ENCODE data around the gene SNAPC2.

The SNAPC2 gene

DNA sequence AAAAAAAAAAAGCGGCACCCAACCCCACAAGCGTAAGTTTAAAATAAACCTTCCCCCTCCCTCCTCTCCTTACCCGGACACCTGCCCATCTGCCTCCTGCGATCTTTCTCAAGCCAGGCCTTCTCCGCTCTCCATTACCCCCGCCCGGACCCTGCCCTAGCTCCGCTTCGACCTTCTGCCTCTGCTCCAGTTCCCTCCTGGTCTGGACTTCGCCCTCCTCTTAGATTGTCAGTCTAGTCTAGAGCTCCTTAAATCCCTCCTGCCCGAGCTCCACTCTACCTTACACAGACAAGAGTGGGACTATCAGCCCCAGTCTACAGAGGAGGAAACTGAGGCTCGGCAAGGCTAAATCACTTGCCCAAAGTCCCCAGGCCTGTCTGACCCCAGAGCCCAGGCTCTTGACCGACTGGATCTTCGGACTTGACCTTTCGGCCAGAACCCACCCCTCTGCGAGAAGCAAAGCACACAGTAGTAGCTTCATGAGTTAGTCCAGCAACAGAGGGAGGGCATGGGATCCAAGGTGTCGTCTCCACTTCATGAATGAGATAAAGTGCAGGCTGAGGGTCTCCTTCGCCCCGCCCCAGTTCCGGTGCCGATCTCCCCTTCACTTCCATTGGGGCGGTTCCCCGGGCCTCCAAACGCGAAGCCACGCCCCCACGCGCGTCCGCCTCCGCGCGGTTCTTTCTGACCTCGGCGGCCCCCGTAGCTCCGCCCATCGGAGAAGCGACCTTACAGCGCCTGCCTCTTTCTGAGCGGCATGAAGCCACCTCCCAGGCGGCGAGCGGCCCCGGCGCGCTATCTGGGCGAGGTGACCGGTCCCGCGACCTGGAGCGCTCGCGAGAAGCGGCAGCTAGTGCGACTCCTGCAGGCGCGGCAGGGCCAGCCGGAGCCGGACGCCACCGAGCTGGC lies at the start of gene SNAPC2:
Gene SNAPC2, plus strand, starts transcription at position 729 of the 909 bp plus-strand sequence. Its CDS starts 29 bp downstream, at position 758.
- DNase-seq (ENCODE audit: low spot score): peak; percentile 78
- no peak for TF ChIP-seq CTCF (conservative IDR thresholded peaks at IDR 0.05; ENCODE audit: low read depth)
- peak within 1 kb of the TSS; percentile 88 for H3K27ac ChIP-seq
- ChIA-PET POLR2A (ENCODE audit: low non-redundant PET) (interaction anchor here (0.7 to 0.8 kb wide), 2 partner anchors 13 to 660 kb away, joined by 3 read pairs; no protein-coding TSS in a partner anchor), CTCF (interaction anchor here (0.6 to 1.6 kb wide), 4 partner anchors 24 to 237 kb away, joined by 3 to 8 read pairs (median 4); partner anchors contain the start of gene TIMM44)

GRCh38 chr19:7870571-7871436 lies 49.3 kb upstream of the SNAPC2 start:
- DNase-seq (ENCODE audit: low spot score): peak; percentile 77
- H3K27ac ChIP-seq: peak overlapping the region; percentile 89
- POLR2A ChIA-PET (ENCODE audit: low non-redundant PET): interaction anchor here (0.7 kb wide), 1 partner anchor 24 kb away, joined by 4 read pairs; no protein-coding TSS in a partner anchor
- CTCF ChIA-PET: no interaction called here
- TF ChIP-seq CTCF (conservative IDR thresholded peaks at IDR 0.05; ENCODE audit: low read depth): no peak

GRCh38 chr19:7871437-7872305 lies 48.5 kb upstream of the SNAPC2 start:
- no peak for TF ChIP-seq CTCF (conservative IDR thresholded peaks at IDR 0.05; ENCODE audit: low read depth)
- peak overlapping the region; percentile 89 for H3K27ac ChIP-seq
- ChIA-PET POLR2A (ENCODE audit: low non-redundant PET) (no interaction called here), CTCF (interaction anchor here (0.6 kb wide), 1 partner anchor 34 kb away, joined by 3 read pairs; no protein-coding TSS in a partner anchor)
- peak; percentile 86 for DNase-seq (ENCODE audit: low spot score)

GRCh38 chr19:7872306-7873204 lies 47.6 kb upstream of the SNAPC2 start:
- ChIA-PET POLR2A (ENCODE audit: low non-redundant PET) (no interaction called here), CTCF (interaction anchor here (0.6 kb wide), 1 partner anchor 33 kb away, joined by 3 read pairs; no protein-coding TSS in a partner anchor)
- no peak for TF ChIP-seq CTCF (conservative IDR thresholded peaks at IDR 0.05; ENCODE audit: low read depth)
- peak overlapping the region; percentile 89 for H3K27ac ChIP-seq
- DNase-seq (ENCODE audit: low spot score): no peak

- CTCF ChIA-PET: interaction anchor here (0.6 kb wide), 2 partner anchors 49 to 183 kb away, joined by 3 to 5 read pairs; no protein-coding TSS in a partner anchor
- POLR2A ChIA-PET (ENCODE audit: low non-redundant PET): no interaction called here
- TF ChIP-seq CTCF (conservative IDR thresholded peaks at IDR 0.05; ENCODE audit: low read depth): no peak
- H3K27ac ChIP-seq: no peak overlapping the region
- no peak for DNase-seq (ENCODE audit: low spot score)
These were observed 46.6 kb upstream of the SNAPC2 start for GRCh38 chr19:7873304-7874075.

Data from RWPE1 (cell line).